Activated T-cell treated with anti-CD3 and anti-CD28 coated beads, Interleukin-2, amount 50 U/mL, for 1 hour (primary cell): ENCODE measurements around the gene LPXN.

Source experiments
- DNase-seq: peaks from one replicate; pipeline ENCODE4 v3.0.0-alpha.2; 2020

LPXN gene

DNA sequence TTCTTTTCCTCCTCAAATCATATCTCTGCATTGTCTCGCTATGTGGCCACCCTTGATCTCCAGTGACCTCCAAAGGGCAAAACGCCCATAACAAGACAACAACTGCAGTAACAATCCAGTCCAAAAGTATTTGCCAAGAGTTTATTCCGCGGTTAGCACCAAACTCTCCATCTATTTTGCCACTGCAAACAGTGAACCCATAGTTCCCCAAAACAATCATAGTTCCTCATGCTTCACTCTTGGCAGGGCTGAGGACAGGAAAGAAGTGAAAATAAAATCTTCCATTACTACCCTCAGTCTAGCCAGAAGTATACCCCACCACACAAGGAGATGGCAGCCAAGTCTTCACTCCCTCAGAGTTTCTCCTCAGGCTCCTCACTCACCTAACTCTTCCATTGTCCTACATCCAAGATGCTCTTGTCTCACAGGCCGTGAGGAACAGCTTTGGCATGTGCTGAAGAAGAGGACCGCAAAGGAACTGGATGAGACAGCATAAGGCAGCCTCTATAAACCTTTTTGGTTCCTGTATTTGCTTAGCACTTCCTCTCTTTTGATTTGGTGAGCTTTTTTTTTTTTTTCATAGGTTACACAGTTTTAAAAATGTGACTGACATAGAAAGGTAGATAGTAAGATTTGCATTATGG lies at the start of gene LPXN:
Gene LPXN (minus strand): TSS at position 480 of the 644 bp plus-strand sequence. CDS start 84 bp downstream, at position 396.
- peak; percentile 69 for DNase-seq

DNA sequence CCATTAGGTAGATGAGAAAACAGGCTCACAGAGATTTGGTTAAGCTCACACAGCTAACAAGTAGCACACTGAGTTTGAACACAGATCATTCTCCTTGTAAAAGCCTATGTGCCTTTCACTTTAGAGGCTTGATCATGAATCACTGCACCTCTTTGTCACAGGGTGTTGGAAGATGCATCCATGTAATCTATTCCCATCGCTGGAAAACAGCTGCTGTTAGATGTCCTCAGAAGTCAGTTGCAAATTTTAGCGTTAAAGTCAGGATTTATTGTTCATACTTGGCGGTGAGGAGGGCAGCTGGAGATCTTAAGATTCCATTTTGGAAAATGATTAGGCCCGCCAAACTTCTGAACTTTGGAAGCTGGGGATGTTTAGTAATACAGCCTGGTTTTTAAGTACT lies 49.4 kb upstream of the LPXN start:
- no peak for DNase-seq

DNA sequence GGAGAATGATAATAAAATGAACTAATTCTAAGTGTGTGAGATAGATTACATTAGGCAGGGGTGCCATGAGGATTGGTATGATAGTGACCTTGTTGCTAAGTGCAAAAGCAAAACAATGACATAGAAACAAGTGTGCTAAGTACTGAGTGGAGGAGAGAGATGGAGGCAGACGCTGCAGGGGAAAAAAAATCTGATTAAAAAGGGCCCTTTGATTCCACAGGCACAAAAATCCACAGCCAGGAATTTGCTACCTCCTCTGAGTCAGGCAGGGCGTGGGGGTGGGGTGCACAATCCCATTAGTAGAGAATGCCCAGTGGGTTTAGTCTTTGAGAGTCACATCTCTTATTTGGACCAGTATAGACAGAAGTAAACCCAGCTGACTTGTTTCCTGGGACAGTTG lies 46.7 kb upstream of the LPXN start, which contains the start of gene CNTF:
Gene CNTF (plus strand): TSS at position 322 of the 400 bp plus-strand sequence. CDS start 88 bp downstream, outside the sequence.
- no peak for DNase-seq

DNA sequence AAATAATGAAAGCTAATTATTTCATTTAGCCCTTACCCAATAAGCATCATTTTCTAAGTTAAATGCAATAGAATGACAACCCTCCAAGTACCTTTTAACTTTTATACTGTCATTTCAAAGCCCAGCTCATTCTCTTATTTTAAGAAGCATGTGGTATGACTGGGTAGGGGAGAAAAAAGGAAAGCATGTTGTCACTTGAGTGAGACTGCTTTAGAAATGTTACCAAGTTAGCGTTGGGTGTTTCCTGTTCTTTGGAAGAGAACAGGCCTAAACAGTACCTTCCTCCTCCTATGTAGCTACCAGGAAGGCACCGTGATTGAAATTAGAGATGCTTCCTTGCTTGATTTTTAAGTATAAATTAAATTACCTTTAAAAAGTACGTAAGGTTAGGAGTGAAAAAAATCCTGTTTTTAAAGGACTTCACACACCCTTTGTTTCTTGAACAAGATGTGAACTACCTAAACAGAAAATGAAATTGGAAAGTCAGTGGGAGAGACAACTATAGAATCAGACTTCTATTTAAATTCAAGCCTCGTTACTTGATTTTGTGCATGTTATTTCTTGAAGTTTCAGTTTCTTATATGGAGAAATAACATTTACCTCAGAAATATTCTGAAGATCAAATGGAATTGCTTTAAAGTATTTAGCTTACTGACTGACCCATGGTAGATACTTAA lies 46.1 kb upstream of the LPXN start:
- DNase-seq: no peak

DNA sequence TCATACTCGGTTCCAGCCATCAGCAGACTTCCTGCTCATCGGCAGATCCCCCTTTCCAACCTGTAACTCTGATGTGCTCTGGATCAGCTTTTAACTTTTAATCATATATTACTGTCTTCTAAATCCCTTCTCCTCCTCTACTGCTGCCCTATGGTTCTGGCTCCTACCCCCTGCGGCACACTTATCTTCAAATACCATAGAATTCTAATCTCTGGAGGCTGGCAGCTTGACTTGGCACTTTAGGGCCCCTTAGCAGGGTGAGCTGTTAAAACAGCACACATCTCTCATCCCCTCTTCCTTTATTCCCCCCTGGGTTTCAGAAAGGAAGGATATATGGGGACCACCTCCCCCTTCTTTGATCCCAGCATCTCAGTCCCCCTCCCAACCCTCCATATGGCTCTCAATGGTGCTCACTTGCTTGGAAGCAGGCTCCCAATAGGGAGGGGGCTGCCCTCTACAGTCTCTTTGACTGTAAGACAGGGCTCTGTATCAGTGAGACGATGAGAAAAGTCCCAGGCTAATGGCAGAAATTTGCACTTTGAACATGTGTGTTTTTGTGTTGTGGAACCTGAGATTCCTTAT lies 42.4 kb upstream of the LPXN start:
- no peak for DNase-seq

DNA sequence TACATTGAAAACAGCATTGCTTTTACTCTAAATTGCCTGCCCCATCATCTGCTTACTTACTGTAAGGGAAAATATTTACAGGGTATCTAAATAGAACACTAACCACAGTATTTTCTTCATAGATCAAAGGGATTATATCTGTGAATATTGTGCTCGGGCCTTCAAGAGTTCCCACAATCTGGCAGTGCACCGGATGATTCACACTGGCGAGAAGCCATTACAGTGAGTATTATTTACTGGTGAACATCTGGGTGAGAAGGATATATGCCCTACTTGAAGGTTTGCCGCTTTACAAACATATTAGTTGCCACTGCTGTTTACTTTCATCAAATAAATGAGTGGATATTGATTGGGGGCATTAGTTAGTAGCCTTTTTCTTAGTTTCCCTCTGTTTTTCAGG lies 40.9 kb upstream of the LPXN start:
- no peak for DNase-seq

DNA sequence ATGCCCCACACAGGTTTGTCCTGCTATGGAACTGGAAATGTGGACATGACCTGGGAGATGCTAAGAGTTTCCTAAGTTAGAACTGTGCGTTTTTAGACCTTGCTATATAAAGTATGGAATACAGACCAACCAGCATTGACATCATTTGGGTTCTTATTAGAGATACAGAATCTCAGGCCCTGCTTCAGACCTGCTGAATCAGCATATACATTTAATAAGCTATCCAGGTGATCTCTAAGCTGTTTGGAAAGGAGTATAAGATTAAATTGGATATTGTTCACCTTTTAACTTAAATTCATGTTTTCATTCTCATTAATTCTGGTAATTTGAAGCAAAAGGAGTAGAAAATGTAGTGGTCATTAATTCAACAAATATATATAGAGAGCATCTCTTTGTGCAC lies 39.9 kb upstream of the LPXN start:
- no peak for DNase-seq

DNA sequence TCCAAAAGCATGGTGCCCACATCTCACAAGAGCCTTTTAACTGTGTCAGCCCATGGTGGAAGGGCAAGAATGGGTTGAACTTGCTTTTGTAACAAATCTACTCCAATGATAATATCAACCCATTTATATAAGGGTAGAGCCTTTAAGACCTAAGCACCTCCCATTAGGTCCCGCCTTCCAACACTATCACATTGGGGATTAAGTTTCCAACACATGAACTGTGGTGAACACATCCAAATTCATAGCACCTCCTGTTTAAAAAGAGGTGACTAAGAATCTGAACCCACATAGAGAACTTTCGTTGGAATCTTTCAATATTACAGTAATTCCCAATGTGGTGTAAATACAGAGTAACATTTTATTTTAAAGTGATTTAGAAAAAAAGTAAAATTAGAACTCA lies 37.6 kb upstream of the LPXN start:
- no peak for DNase-seq

DNA sequence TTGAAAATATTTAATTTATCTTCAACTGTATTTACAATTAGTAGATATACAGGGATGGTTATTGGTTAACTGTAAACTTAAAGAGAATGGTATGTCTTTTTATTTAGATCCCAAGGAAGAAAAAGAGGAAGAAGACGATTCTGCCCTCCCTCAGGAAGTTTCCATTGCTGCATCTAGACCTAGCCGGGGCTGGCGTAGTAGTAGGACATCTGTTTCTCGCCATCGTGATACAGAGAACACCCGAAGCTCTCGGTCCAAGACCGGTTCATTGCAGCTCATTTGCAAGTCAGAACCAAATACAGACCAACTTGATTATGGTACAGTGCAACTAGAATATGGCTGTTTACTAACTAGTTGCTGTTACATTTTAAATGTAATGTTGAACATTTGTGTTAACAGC lies 34.1 kb upstream of the LPXN start:
- DNase-seq: no peak

DNA sequence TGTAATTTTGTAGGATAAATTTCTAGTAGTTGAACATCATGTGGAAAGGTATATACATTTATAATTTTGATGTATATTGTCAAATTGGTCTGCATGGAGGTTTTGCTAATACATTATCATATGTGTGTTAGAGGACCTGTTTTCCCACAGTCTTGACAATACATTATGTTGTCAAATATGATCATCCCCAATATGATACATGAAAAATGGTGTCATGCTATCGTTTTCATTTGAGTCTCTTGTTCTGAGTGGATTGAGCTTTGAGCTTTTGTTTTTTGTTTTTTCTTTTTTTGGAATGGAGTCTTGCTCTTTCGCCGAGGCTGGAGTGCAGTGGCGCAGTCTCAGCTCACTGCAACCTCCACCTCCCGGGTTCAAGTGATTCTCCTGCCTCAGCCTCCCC lies 32.7 kb upstream of the LPXN start:
- no peak for DNase-seq

DNA sequence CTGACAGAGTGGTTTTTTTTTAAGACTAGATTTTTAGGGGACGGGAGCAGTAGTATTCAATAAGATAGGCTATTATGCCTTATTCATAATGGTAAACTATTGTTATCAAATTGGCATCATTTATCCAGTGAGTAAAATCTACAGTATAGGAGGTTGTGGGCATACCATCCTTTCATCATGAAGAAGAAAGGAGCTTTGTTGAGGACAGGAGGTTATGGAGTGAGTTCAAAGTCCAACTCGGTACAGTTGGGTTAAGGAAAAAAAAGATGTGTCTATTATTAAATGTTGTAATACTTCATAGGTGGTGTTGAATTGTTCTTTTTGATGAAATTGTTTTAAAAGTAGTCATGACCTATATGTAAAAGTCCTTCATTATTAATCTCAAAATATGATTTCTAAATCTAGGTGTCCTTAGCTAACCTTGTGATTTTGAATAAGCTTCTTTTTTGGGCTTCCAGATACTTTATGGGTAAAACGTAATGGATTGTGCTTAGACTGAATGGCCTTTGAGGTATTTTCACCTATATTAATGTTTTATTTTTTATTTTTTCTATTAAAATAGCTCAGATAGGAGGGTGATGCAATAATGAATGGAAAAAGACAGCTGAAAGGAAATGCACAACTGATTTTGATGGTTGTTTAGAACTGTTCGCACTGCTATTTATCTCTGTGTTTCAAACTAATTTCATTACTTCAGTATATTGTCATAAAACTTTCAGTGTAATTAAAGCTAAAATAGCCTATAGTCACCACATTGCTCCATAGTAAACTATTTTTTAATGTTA lies 31.5 kb upstream of the LPXN start:
- DNase-seq: no peak

DNA sequence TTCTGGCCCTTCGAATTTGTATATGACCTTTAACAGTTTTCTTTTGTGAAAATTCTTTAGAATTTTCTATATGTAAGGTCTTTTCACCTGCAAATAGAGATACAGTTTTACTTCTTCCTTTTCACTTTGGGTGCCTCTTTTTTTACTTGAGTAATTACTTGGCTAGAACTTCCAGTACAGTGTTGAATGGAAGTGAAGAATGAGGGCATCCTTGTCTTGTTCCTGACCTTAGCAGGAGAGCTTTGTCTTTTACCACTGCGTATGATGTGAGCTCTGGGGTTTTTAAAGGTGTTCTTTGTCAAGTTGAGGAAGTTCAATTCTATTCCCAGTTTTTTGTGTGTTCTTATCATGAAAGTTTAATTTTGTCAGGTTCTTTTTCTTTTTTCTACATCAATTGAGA lies 24.9 kb upstream of the LPXN start:
- DNase-seq: no peak

DNA sequence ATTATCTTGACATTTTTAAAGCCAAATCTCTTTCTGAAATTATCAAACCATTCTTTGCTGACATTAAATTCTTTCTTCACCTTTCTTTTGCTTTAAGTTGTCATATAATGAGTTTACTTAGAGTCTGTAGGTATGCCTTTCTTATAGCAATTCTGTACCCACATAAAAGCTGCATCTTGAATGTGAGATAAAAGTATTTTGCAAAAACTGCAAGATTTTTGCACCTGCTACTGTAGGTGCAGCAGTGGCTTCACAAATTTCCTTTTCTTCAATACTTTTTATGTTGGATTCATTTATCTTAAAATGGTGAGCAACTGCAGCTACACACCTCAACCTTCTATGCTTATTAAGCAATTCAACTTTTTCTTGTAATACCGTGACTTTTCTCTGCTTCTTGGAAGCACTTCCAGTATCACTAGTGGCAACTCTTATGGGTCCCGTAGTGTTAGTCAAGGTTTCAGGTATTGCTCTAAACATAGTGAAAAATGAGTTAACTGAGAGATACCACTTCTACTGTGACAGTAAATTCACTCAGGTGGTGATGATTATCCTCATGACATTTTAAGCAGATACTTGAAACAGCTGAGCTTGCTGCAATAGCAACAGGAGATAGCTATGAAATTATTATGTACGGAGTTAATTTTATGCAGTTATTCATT lies 22.0 kb upstream of the LPXN start:
- no peak for DNase-seq

DNA sequence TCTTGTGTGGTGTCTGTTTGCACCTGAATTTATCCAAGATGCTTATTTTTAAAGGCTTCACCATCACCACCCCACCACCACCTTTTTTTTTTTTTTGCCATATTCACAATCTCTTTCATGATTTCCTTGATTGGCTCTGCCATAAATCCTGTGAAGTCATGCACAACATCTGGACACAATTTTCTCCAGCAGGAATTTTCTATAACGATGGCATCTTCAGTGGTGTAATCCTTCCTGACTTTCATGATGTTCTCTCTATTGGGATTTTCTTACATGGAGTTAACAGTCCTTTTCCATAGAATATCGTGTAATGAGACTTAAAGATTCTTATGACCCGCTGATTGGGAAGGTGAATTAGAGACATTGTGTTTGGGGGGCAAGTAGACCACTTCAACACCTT lies 21.0 kb upstream of the LPXN start:
- DNase-seq: no peak

DNA sequence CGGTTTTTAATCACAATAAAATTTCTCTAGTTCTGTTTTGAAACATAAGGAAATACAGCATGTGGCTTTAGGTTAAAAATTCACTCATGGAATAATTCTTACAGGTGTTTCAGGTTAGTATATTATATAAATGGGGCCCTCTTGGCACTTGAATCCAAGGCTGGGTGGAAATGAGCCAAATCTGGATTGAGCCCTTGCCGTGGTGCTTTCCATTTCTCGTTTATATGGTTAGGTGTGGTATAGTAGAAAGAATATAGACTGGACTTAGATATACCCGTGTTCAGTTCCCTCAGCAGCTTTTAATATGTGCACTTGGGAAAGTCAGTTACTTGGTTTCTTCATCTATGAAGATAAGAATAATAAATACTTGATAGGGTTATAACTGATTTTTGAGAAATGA lies 19.2 kb upstream of the LPXN start:
- no peak for DNase-seq

DNA sequence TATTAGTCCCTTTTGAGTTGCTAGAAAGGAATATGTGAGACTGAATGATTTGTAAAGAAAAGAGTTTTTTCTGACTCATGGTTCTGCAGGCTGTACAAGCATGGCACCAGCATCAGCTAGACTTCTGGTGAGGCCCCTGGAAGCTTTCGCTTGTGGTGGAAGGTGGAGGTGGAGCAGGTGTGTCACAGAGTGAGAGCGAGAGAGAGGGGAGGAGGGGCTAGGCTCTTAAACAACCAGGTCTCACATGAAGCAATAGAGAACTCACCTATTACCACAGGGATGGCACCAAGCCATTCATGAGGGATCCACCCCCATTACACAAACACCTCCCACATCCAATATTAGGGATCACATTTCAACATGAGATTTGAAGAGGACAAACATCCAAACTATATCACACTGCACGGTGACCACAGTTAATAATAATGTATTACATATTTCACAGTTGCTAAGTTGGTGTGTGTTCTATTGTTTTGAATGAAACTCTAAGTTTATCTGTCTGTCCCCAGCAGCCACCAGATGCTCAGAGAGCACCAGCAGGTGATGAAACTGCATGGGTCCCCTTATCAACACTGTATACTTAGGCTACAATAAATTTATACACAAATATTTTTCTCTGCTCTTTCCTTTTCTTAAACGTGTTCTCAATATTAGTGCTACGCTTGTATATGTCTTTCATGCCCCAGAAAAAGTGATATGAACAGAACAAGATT lies 17.3 kb upstream of the LPXN start:
- DNase-seq: no peak

DNA sequence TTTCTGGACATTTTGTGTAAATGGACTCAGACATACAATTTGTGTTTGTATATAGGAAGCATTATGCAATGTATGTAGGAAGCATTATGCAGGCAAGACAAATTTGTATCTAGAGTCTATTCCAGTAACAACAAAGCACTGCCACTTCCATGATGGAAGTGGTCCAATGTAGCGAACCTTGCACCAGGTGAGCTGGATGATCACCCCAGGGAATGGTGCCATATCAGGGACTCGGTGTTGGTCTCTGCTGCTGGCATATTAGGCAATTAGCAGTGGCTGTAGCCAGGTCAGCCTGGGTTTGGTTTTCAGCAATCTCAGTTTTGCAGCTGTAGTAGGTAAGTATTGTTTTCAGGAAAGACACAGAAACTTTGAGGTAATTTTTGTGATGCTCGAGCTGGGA lies 16.0 kb upstream of the LPXN start:
- DNase-seq: no peak

DNA sequence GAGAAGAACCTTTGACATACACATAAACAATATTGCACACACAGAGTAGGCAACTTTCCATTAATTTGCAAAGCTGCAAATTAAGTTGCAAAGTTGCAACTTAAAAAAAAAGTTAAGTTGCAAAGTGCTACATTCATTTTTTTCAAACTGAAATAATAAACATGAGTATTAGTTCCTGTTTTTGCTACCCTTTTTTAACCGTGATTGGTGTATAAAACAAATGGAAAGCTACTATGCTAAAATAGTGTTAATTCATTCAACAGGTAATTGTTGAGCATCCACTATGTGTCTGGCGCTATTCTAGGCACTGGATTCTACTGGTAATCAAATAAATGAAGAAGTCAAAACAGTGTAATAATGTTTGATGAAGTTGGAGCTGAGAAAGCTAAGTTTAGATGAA lies 11.3 kb upstream of the LPXN start:
- no peak for DNase-seq

DNA sequence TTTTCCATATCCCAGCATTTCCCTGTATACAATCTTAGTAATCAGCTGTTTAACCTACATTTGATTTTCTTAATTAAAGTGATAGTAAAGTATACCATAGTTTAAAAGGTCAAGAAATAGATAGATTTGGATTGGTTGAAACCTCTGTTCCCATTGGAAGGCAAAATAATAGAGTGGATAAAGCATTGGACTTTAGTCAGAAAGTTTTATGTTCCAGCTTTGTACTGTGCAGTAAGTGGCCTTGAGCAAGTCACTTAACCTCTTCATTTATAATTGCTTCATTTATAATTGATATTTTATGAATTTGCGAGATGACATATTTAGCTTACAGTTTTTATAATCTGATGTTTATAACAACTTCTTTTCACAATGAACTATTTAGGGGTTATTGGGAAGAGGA lies 6.8 kb upstream of the LPXN start:
- DNase-seq: no peak

DNA sequence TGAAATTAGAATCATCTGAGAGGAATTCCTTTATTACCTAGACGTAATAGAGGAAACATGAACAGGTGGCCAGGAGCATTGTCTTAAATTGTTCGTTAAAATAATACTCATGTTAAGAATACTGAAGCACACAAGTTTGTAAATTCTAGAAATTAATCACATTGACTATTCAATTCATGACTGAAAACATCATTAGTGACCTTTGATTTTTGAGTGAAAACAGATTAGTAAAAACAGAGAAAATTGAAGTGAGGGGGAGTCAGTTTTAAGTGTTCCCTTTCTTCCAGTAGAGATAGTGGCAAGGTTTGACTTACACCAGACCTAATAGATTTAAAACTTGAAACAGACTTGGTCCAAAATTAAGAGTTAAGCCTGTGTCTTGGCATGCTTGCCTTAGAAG lies 4.7 kb upstream of the LPXN start:
- no peak for DNase-seq

DNA sequence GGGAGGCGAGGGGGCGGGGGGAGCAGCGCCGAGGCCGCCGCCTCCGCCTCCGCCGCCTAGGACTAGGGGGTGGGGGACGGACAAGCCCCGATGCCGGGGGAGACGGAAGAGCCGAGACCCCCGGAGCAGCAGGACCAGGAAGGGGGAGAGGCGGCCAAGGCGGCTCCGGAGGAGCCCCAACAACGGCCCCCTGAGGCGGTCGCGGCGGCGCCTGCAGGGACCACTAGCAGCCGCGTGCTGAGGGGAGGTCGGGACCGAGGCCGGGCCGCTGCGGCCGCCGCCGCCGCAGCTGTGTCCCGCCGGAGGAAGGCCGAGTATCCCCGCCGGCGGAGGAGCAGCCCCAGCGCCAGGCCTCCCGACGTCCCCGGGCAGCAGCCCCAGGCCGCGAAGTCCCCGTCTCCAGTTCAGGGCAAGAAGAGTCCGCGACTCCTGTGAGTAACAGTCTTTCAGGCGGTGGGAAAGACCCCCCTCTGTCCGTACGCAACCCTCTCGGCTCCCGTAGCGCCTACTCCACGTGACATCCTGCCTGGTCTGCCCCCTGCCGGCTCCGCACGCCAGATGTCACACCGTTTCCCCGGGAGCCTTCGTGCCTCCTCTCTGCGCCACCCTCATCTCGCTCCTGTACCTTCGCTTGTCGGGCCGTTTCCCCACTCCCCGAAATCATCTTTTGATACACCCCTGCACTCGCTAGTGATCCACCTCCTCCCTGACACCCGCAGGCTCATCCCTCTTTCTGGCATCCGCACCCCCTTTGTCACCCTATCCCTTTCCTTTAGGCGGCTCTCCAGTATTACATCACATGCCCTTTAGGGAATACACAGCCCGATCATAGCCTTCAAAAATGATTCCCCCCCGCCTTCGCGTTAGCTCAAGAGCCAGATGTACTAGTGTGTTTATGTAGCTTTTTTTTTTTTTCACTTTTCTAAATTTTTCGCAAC lies 3.8 kb upstream of the LPXN start:
- DNase-seq: peak; percentile 91
